ENCODE measurements around the gene MST1.

MST1 gene

DNA sequence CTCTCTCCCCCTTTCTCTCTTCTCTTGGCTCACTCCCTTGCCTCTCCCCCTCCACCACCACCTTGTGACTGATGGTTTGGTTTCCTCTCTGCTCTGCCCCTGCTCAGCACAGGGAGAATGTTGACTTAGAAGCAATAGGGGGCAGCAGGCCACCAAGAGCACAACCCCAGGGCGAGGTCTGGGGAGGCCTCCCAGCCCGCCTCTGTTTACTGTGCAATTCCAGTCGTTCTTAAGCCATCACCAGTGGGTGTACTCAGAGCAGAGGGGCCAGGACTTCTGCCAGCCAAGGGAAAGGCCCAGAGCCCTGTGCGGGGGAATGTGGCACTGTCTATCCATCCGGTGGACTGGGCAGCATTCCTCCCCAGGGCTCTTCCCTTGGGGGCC, 20.9 kb downstream of the MST1 start:
- no peaks in the 10 kb centered on the region for H3K9me3 ChIP-seq (ENCODE audit: control insufficient read depth, insufficient read depth, low read length)
- no peak overlapping the region for H3K9ac ChIP-seq (ENCODE audit: low read depth, low read length)
- H3K36me3 ChIP-seq (ENCODE audit: insufficient read depth, low read length) = no peaks in the 10 kb centered on the region
- H3K4me1 ChIP-seq (ENCODE audit: insufficient read depth, low read length) = peaks cover 23% of the 10 kb centered on the region

DNA sequence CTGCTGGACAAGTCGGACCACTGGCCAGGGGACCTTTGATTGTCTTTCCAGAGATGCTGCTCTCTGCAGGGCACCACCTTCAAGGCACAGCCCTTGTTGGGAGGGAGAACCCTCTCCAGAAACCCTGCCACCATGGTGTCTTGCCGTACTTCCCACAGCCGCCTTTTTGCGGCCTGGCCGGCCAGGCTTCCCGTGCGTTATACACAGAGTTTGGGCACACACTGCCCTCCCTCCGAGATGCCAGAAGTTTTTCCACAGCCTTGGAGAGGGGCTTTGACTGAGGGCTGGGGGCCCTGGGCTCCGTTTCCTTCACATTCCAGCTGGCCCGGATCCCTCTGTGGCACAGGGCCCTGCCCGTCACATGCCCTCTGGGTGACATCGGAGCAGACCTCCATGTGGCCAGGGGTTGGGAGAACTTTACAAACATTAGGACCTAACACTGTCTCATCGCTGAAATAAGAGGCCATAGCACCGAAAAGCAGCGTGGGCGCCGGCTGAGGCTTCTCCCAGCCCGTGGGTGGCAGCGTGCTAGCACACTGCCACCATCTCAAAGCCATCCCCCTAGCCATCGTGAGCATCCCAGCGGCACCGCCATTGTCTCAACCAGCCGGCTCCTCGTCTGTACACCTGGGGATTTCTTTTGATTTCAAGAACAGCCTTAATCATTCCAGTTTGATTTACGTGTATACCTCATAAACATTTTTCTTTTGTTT, 21.4 kb downstream of the MST1 start:
- no peaks in the 10 kb centered on the region for H3K9me3 ChIP-seq (ENCODE audit: control insufficient read depth, insufficient read depth, low read length)
- H3K4me1 ChIP-seq (ENCODE audit: insufficient read depth, low read length) = peaks cover 23% of the 10 kb centered on the region
- H3K36me3 ChIP-seq (ENCODE audit: insufficient read depth, low read length) = no peaks in the 10 kb centered on the region

DNA sequence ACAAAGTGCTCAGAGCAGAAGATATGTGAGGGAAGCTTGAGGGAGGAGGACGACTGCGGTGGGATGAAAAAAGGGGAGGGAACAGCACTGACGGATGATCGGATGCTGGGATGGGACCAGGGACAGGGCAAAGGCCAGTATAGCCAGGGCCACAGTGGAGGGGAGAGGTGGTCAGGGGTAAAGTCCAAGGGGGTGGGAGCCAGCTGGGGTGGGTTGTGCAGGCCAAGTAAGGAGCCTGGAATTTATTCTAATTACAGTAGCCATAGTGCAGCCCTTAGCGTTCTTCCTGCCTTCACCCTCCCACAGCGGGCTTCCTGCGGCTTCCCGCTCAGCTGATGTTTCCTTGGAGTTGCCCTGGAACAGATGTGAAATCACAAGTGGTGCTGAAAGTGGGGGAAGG, 22.7 kb downstream of the MST1 start:
- Histone ChIP-seq H3K9me3 (ENCODE audit: control insufficient read depth, insufficient read depth, low read length) (no peaks in the 10 kb centered on the region), H3K36me3 (ENCODE audit: insufficient read depth, low read length) (no peaks in the 10 kb centered on the region), H3K4me1 (ENCODE audit: insufficient read depth, low read length) (peaks cover 18% of the 10 kb centered on the region), H3K9ac (ENCODE audit: low read depth, low read length) (no peak overlapping the region)

More for the DNA sequence above, 21.4 kb downstream of the MST1 start:
- no peak overlapping the region for H3K9ac ChIP-seq (ENCODE audit: low read depth, low read length)

DNA sequence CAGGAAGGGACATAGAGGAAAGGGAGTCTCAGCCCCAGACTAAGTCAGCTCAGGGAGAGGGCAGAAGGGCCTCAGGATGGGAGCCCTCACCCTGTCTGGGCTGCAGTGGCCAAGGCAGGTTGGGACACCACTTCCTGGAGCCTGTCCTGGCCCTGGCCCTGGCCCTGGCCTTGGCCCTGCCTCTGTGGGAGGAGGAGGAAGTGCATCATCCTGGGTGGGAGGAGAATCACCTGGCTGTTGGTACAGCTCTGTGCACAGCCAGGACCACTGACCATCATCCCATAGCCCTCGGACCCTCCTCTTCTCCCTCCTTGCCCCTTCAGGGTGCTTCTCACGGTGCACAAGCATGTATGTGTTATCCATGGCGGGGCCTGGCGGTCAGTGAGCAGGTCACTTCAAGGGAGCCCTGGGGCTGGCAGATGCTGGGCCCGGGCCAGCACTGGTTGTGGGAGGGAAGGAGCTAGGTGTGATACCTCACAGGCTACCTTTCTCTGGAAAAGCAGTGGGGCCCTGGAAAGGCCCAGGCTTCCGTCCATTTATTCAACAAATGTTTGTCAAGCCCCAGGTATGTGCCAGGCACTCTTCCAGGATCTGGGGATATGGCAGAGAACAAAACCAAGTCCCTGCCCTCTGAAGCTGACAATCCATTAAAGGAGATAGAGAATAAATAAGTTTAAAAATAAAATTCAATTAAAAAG, 23.3 kb downstream of the MST1 start:
- peaks cover 18% of the 10 kb centered on the region for H3K4me1 ChIP-seq (ENCODE audit: insufficient read depth, low read length)
- H3K36me3 ChIP-seq (ENCODE audit: insufficient read depth, low read length) = no peaks in the 10 kb centered on the region
- no peaks in the 10 kb centered on the region for H3K9me3 ChIP-seq (ENCODE audit: control insufficient read depth, insufficient read depth, low read length)
- no peak overlapping the region for H3K9ac ChIP-seq (ENCODE audit: low read depth, low read length)

DNA sequence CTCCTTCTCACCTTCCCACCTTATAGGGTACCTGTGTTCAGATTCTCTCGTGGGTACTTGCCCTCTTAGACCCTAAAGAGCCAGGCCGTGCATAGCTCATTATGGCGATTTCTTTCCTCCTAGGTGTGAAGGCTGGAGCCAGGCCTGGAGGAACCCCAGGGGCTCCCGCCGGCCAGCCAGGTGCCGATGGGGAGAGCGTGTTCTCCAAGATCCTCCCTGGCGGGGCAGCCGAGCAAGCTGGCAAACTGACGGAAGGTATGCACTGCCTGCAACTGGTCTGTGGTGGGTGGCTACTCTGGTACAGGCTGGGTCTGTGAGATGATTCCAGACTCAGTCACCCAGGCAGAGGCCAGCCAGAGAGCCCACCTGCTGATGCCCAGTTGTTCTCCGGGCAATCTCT, 25.0 kb downstream of the MST1 start:
- no peaks in the 10 kb centered on the region for H3K36me3 ChIP-seq (ENCODE audit: insufficient read depth, low read length)
- H3K4me1 ChIP-seq (ENCODE audit: insufficient read depth, low read length) = peaks cover 18% of the 10 kb centered on the region
- H3K9me3 ChIP-seq (ENCODE audit: control insufficient read depth, insufficient read depth, low read length) = no peaks in the 10 kb centered on the region
- H3K9ac ChIP-seq (ENCODE audit: low read depth, low read length) = no peak overlapping the region

DNA sequence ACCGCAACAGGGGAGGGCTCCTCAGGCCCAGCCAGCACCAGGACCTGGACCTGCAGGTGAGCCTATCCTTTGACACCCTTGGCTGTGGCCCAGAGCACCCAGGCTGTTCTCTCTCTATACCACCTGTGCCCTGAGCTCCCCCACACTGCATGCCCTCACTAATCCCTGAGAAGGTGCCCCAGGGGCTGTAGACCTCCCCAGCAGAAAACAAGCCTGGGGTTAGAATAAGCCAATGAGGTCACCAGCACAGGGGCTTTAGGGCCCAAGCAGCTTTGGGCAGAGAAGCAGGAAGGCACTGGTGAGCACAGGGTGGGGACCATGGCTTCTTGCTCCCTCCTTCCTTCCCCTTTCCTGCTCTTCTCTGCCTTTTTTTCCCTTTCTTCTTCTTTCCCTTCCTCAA, 25.4 kb downstream of the MST1 start:
- Histone ChIP-seq H3K36me3 (ENCODE audit: insufficient read depth, low read length) (no peaks in the 10 kb centered on the region), H3K9ac (ENCODE audit: low read depth, low read length) (no peak overlapping the region), H3K9me3 (ENCODE audit: control insufficient read depth, insufficient read depth, low read length) (no peaks in the 10 kb centered on the region), H3K4me1 (ENCODE audit: insufficient read depth, low read length) (peaks cover 18% of the 10 kb centered on the region)

DNA sequence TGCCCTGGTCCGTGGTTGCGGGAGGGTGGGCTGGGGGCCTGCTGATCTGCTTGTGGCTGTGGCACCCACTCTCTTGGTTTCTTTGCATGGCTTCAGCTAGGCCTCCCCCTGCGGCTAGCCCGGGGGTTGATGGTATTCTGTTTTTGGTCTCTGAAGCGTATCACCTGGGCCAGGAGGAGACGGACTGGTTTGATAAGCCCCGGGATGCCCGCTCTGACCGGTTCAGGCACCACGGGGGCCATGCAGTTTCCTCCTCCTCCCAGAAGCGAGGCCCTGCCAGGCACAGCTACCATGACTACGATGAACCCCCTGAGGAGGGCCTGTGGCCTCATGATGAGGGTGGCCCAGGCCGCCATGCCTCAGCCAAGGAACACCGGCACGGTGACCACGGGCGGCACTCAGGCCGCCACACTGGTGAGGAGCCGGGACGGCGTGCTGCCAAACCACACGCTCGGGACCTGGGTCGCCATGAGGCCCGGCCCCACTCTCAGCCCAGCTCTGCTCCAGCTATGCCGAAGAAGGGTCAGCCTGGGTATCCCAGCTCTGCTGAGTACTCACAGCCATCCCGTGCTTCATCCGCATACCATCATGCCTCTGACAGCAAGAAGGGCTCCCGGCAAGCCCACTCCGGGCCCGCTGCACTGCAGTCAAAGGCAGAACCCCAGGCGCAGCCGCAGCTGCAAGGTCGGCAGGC, 26.4 kb downstream of the MST1 start:
- Histone ChIP-seq H3K9me3 (ENCODE audit: control insufficient read depth, insufficient read depth, low read length) (no peaks in the 10 kb centered on the region), H3K9ac (ENCODE audit: low read depth, low read length) (no peak overlapping the region), H3K4me1 (ENCODE audit: insufficient read depth, low read length) (peaks cover 14% of the 10 kb centered on the region), H3K36me3 (ENCODE audit: insufficient read depth, low read length) (no peaks in the 10 kb centered on the region)

DNA sequence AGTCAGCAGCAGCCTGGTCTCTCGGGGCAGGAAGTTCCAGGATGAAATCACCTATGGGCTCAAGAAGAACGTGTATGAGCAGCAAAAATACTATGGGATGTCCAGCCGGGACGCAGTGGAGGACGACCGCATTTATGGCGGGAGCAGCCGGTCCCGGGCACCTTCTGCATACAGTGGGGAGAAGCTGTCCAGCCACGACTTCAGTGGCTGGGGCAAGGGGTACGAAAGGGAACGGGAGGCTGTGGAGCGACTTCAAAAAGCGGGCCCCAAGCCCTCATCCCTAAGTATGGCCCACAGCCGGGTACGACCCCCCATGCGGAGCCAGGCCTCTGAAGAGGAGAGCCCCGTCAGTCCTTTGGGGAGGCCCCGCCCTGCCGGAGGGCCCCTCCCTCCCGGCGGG, 27.3 kb downstream of the MST1 start:
- H3K4me1 ChIP-seq (ENCODE audit: insufficient read depth, low read length) = peaks cover 11% of the 10 kb centered on the region
- no peaks in the 10 kb centered on the region for H3K36me3 ChIP-seq (ENCODE audit: insufficient read depth, low read length)
- H3K9me3 ChIP-seq (ENCODE audit: control insufficient read depth, insufficient read depth, low read length) = no peaks in the 10 kb centered on the region
- no peak overlapping the region for H3K9ac ChIP-seq (ENCODE audit: low read depth, low read length)

DNA sequence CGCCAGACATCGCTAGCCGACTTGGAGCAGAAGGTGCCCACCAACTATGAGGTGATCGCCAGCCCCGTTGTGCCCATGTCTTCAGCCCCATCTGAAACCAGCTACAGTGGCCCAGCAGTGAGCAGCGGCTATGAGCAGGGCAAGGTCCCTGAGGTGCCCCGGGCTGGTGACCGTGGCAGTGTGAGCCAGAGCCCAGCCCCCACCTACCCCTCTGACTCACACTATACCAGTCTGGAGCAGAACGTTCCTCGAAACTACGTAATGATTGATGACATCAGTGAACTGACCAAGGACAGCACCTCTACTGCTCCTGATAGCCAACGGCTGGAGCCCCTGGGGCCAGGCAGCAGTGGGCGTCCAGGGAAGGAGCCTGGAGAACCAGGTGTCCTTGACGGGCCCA, 28.0 kb downstream of the MST1 start:
- Histone ChIP-seq H3K4me1 (ENCODE audit: insufficient read depth, low read length) (peaks cover 7% of the 10 kb centered on the region; the same call in 1 of the 2 replicates), H3K36me3 (ENCODE audit: insufficient read depth, low read length) (no peaks in the 10 kb centered on the region)

DNA sequence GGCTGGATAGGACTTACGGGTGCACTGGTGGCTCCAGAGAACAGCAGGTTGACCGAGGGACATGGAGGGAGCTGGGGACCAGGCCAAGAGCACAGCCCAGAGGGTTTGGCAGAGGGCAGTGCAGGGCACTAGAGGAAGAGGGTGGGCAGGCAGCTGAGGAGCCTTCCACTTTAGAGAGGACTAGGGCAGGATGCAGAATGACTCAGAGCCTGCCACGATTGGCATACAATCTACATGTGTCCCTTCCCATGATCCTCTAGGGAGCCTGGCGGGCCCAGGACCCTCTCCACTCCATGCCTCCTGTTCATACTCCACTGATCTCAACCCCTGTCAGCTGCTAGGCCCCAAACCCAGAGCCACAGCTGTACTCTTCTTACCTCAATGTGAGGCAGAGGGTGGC, 29.5 kb downstream of the MST1 start:
- Histone ChIP-seq H3K9me3 (ENCODE audit: control insufficient read depth, insufficient read depth, low read length) (no peaks in the 10 kb centered on the region), H3K9ac (ENCODE audit: low read depth, low read length) (no peak overlapping the region), H3K36me3 (ENCODE audit: insufficient read depth, low read length) (no peaks in the 10 kb centered on the region), H3K4me1 (ENCODE audit: insufficient read depth, low read length) (0 out of 2 replicates have a peak, but pooled peaks cover 2% of the 10 kb centered on the region)

More for the DNA sequence above, 28.0 kb downstream of the MST1 start:
- no peaks in the 10 kb centered on the region for H3K9me3 ChIP-seq (ENCODE audit: control insufficient read depth, insufficient read depth, low read length)
- no peak overlapping the region for H3K9ac ChIP-seq (ENCODE audit: low read depth, low read length)

DNA sequence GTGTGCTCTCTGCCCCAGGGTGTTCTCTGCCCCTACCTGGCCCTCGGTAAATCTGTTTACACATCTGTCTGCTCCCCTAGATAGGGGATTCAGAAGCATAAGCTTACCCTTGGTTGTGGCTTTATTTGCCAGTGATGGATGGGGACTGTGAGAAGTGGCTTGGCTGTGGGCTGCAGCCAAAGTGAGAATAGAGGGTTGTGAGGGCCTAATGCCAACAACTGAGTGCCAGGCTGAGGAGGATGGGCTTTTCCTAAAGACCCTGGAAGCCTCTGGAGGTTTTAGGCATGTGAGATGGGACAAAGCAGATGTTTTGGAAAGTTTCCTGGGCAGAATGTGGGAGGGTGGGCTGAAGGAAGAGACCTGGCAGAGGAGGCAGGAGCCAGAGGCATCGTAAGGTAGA, 30.6 kb downstream of the MST1 start:
- H3K4me1 ChIP-seq (ENCODE audit: insufficient read depth, low read length) = no peaks in the 10 kb centered on the region
- H3K9ac ChIP-seq (ENCODE audit: low read depth, low read length) = no peak overlapping the region

DNA sequence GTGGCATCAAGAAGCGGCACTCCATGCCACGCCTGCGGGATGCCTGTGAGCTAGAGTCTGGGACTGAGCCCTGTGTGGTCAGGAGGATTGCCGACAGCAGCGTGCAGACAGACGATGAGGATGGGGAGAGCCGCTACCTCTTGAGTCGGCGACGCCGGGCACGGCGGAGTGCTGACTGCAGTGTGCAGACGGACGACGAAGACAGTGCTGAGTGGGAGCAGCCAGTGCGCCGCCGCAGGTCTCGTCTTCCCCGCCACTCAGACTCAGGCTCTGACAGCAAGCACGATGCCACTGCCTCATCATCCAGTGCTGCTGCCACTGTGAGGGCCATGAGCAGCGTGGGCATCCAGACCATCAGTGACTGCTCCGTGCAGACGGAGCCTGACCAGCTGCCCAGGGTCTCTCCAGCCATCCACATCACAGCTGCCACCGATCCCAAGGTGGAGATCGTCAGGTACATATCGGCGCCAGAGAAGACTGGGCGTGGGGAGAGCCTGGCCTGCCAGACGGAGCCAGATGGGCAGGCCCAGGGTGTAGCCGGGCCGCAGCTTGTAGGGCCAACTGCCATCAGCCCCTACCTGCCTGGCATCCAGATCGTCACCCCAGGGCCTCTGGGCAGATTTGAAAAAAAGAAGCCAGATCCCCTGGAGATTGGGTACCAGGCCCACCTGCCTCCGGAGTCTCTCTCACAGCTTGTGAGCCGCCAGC, 31.9 kb downstream of the MST1 start:
- H3K9ac ChIP-seq (ENCODE audit: low read depth, low read length) = no peak overlapping the region
- no peaks in the 10 kb centered on the region for H3K4me1 ChIP-seq (ENCODE audit: insufficient read depth, low read length)

More for the DNA sequence above, 30.6 kb downstream of the MST1 start:
- Histone ChIP-seq H3K36me3 (ENCODE audit: insufficient read depth, low read length) (no peaks in the 10 kb centered on the region), H3K9me3 (ENCODE audit: control insufficient read depth, insufficient read depth, low read length) (no peaks in the 10 kb centered on the region)

DNA sequence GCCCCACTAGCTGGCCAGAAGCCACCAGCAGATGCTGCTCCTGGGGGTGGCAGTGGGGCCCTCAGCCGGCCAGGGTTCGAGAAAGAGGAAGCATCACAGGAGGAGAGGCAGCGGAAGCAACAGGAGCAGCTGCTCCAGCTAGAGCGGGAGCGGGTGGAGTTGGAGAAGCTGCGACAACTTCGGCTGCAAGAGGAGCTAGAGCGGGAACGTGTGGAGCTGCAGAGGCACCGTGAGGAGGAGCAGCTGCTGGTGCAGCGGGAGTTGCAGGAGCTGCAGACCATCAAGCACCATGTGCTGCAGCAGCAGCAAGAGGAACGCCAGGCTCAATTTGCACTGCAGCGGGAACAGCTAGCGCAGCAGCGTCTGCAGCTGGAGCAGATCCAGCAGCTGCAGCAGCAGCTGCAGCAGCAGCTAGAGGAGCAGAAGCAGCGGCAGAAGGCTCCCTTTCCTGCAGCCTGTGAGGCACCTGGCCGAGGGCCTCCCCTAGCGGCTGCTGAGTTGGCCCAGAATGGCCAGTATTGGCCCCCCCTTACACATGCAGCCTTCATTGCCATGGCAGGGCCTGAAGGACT, 32.6 kb downstream of the MST1 start:
- H3K9me3 ChIP-seq (ENCODE audit: control insufficient read depth, insufficient read depth, low read length) = no peaks in the 10 kb centered on the region
- no peak overlapping the region for H3K9ac ChIP-seq (ENCODE audit: low read depth, low read length)
- no peaks in the 10 kb centered on the region for H3K4me1 ChIP-seq (ENCODE audit: insufficient read depth, low read length)
- H3K36me3 ChIP-seq (ENCODE audit: insufficient read depth, low read length) = no peaks in the 10 kb centered on the region

More for the DNA sequence above, 31.9 kb downstream of the MST1 start:
- no peaks in the 10 kb centered on the region for H3K9me3 ChIP-seq (ENCODE audit: control insufficient read depth, insufficient read depth, low read length)
- H3K36me3 ChIP-seq (ENCODE audit: insufficient read depth, low read length) = no peaks in the 10 kb centered on the region

DNA sequence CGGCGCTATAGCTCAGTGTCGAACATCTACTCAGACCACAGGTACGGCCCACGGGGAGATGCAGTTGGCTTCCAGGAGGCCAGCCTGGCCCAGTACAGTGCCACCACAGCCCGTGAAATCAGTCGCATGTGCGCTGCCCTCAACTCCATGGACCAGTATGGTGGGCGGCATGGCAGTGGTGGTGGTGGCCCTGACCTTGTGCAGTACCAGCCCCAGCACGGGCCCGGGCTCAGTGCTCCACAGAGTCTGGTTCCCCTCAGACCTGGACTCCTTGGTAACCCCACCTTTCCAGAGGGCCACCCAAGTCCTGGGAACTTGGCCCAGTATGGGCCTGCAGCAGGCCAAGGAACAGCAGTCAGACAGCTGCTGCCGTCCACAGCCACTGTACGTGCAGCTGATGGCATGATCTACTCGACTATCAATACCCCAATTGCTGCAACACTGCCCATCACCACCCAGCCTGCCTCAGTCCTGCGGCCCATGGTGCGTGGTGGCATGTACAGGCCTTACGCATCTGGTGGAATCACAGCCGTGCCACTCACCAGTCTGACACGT, 33.5 kb downstream of the MST1 start:
- H3K4me1 ChIP-seq (ENCODE audit: insufficient read depth, low read length) = no peaks in the 10 kb centered on the region
- no peaks in the 10 kb centered on the region for H3K36me3 ChIP-seq (ENCODE audit: insufficient read depth, low read length)
- no peak overlapping the region for H3K9ac ChIP-seq (ENCODE audit: low read depth, low read length)
- H3K9me3 ChIP-seq (ENCODE audit: control insufficient read depth, insufficient read depth, low read length) = no peaks in the 10 kb centered on the region
